GM10248 (cell line): Measurements from ENCODE around the gene C5orf63.

ENCODE experiments used
- CTCF ChIA-PET: fragments of 300-600 bp; sonication (Branson Sonifier 250); formaldehyde crosslinking; extraction: SDS; loops from one replicate; lab custom pipeline; 2021; ENCODE audit warnings: antibody characterized with exemption; lab: Yijun Ruan, JAX
- POLR2A ChIA-PET: fragments of 350-650 bp; sonication (Branson Sonifier 250); formaldehyde crosslinking; extraction: SDS; loops from one replicate; lab custom pipeline; 2020; ENCODE audit warnings: antibody characterized with exemption; lab: Yijun Ruan, JAX
- DNase-seq: peaks from one replicate; pipeline ENCODE4 v3.0.0; 2012; ENCODE audit errors: extremely low spot score
- TF ChIP-seq, protein P1 (sequence below): IDR thresholded peaks from 2 replicates; pipeline ENCODE4 v1.5.1; 2012; ENCODE audit warnings: mild to moderate bottlenecking, low read depth; ENCODE audit errors: extremely low read depth, missing control alignments, control extremely low read depth

C5orf63 gene

DNA sequence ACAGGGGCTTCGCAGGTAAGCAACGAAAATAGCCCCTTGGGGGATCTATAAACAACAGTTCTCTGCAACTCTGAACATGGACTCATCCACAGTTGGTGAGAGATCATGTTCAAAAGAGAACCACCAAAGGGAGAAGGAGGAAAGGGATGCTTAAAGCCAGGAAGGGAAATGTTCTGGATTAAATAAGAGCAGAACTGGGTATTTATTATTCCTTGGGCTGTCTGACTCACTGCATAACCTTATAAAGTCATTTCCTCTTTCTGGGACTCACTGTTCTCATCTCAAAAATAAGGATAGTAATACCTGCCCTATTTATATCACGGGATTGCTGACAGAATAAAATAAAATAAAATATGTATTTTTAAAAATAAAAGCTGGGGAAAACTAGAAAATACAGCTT lies 31.7 kb downstream of the C5orf63 start:
- POLR2A ChIA-PET = no interaction called here
- DNase-seq = no peak
- TF ChIP-seq, protein P1, sequence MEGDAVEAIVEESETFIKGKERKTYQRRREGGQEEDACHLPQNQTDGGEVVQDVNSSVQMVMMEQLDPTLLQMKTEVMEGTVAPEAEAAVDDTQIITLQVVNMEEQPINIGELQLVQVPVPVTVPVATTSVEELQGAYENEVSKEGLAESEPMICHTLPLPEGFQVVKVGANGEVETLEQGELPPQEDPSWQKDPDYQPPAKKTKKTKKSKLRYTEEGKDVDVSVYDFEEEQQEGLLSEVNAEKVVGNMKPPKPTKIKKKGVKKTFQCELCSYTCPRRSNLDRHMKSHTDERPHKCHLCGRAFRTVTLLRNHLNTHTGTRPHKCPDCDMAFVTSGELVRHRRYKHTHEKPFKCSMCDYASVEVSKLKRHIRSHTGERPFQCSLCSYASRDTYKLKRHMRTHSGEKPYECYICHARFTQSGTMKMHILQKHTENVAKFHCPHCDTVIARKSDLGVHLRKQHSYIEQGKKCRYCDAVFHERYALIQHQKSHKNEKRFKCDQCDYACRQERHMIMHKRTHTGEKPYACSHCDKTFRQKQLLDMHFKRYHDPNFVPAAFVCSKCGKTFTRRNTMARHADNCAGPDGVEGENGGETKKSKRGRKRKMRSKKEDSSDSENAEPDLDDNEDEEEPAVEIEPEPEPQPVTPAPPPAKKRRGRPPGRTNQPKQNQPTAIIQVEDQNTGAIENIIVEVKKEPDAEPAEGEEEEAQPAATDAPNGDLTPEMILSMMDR = no peak
- CTCF ChIA-PET = interaction anchor here (1.9 kb wide), 1 partner anchor 10 kb away, joined by 6 read pairs; the partner anchor contains the start of gene MARCHF3

DNA sequence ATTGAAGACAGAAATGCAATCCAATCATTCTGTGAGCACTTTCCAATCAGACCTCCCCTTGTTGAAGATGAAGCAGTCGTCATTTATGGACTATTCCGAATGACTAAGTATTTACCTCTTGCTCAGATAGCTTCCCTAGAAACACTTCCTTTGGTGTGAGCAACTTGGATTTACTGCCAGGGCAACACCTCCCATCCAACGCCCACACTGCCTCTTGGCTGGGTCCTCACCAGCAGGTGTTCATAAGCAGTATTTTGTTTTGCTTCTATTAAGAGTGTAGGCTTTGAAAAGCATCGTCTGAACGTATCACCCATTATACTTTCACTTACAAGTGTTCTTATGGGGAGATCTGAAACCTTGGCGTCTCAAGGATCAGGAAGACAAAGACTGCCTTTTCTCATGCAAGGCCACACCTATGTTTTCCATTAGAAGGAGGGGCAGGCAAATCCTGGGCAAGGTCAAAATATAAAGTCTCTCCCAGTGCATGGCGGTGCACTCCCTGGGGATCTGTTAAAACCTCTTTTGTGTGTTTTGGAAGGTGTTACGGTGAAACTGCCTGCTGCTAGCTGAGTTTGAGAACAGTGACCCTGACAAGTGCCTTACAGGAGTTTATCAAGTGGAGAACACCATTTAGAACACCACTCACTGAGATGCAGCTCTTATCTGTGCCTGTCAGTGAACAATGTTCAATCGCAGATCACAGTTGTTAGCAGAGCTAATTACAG lies 32.3 kb downstream of the C5orf63 start:
- POLR2A ChIA-PET = no interaction called here
- CTCF ChIA-PET = interaction anchor here (1.9 kb wide), 1 partner anchor 10 kb away, joined by 6 read pairs; the partner anchor contains the start of gene MARCHF3
- TF ChIP-seq, protein P1 = no peak
- DNase-seq = no peak

GRCh38 chr5:127038550-127038949 lies 34.8 kb downstream of the C5orf63 start:
- TF ChIP-seq, protein P1 = no peak
- ChIA-PET POLR2A (no interaction called here), CTCF (interaction anchor here (1.6 kb wide), 1 partner anchor 25 kb away, joined by 5 read pairs; no protein-coding TSS in a partner anchor)
- no peak for DNase-seq

DNA sequence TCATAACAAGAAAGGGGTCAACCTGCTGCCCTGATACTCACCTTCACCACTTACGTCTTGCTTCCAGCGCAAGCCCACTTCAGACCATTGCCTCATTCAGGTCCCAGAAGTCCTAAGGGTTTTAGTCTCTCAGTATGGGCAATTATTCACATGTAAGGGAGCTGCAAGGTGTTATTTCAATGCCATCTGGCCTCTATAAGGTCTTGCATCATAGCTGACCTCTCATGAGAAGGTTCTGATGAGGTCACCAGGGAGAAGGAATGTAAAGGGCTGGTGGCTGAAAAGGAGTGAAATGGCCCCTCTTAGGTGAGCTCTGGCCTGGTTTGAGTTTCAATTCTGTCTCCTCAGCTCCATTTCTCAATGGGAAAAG lies 41.5 kb downstream of the C5orf63 start:
- TF ChIP-seq, protein P1 = no peak
- DNase-seq = no peak
- CTCF ChIA-PET = interaction anchor here (0.9 to 2.0 kb wide), 6 partner anchors 9 to 69 kb away, joined by 3 to 7 read pairs (median 4); no protein-coding TSS in a partner anchor
- POLR2A ChIA-PET = interaction anchor here (0.7 kb wide), 1 partner anchor 233 kb away, joined by 3 read pairs; no protein-coding TSS in a partner anchor

- ChIA-PET POLR2A (interaction anchor here (0.7 to 1.2 kb wide), 3 partner anchors 19 to 253 kb away, joined by 3 to 4 read pairs (median 3); no protein-coding TSS in a partner anchor), CTCF (interaction anchor here (0.9 to 2.0 kb wide), 8 partner anchors 9 to 68 kb away, joined by 3 to 7 read pairs (median 3); no protein-coding TSS in a partner anchor)
- TF ChIP-seq, protein P1 = no peak
- peak; percentile 45 for DNase-seq
These were observed 42.0 kb downstream of the C5orf63 start for GRCh38 chr5:127031147-127031862.
